CD4-positive, alpha-beta memory T cell (primary cell): ENCODE measurements around the gene IQGAP3. TPM values are rescaled to one million over a fixed set of nuclear protein-coding genes. Genes with fewer than 3 reads are reported as not detected.
A peak's percentile ranks its signal among the peaks of the same experiment; 100 is the strongest.

Experiments used
- CTCF ChIA-PET: fragments of 350-600 bp; sonication (Branson Sonifier 250); formaldehyde crosslinking; loops from one replicate; lab custom pipeline; 2021; ENCODE audit warnings: inconsistent platforms; ENCODE audit not compliant: partially characterized antibody; lab: Charles Lee
- POLR2A ChIA-PET: fragments of 350-600 bp; sonication (Branson Sonifier 250); formaldehyde crosslinking; loops from one replicate; lab custom pipeline; 2021; ENCODE audit not compliant: partially characterized antibody; lab: Charles Lee
- DNase-seq, 5 donors: peaks; one replicate each; pipeline versions ENCODE4 v3.0.0 to v3.0.0-alpha.2; 2020 to 2022; ENCODE audit warnings: mixed read lengths in 1 of 5
- H3K27ac ChIP-seq: one replicate; pipeline ENCODE4 v1.7.0; 2013; ENCODE audit warnings: low read depth, low read length
- H3K27me3 ChIP-seq: 2 replicates; pipeline ENCODE4 v1.7.0; 2013; ENCODE audit warnings: mild to moderate bottlenecking, low read length, moderate library complexity; ENCODE audit not compliant: insufficient read depth
- H3K36me3 ChIP-seq: 2 replicates; pipeline ENCODE4 v1.7.0; 2013; ENCODE audit warnings: mild to moderate bottlenecking, low read length, moderate library complexity; ENCODE audit not compliant: insufficient read depth
- H3K4me1 ChIP-seq: 2 replicates; pipeline ENCODE4 v1.7.0; 2013; ENCODE audit warnings: mild to moderate bottlenecking, low read length, moderate library complexity; ENCODE audit not compliant: insufficient read depth
- H3K4me3 ChIP-seq, 2 donors: one replicate each; pipeline ENCODE4 v1.7.0; 2013; ENCODE audit warnings: low read length in 2 of 2, mild to moderate bottlenecking in 1 of 2
- H3K9me3 ChIP-seq, 2 donors: one replicate each; pipeline ENCODE4 v1.7.0; 2013; ENCODE audit warnings: low read length in 2 of 2, control low read depth in 1 of 2; ENCODE audit not compliant: control insufficient read depth in 1 of 2
- H3K27ac Mint-ChIP-seq, 7 donors: one replicate each; pipeline ENCODE4 v1.8.0; 2020 to 2021; ENCODE audit warnings: mixed read lengths in 7 of 7, mild to moderate bottlenecking in 6 of 7, inconsistent platforms in 3 of 7, moderate library complexity in 3 of 7
- H3K27me3 Mint-ChIP-seq, 2 donors: one replicate each; pipeline ENCODE4 v1.8.0; 2020 to 2021; ENCODE audit warnings: mixed read lengths in 2 of 2
- H3K36me3 Mint-ChIP-seq, 2 donors: one replicate each; pipeline ENCODE4 v1.8.0; 2020 to 2021; ENCODE audit warnings: mixed read lengths in 2 of 2, inconsistent platforms in 1 of 2, mild to moderate bottlenecking in 1 of 2
- H3K4me1 Mint-ChIP-seq, 4 donors: one replicate each; pipeline ENCODE4 v1.8.0; 2020 to 2021; ENCODE audit warnings: mixed read lengths in 4 of 4, mild to moderate bottlenecking in 1 of 4
- H3K4me3 Mint-ChIP-seq, 8 donors: one replicate each; pipeline ENCODE4 v1.8.0; 2020 to 2021; ENCODE audit warnings: mixed read lengths in 8 of 8, mild to moderate bottlenecking in 7 of 8, moderate library complexity in 6 of 8, inconsistent platforms in 3 of 8
- H3K9me3 Mint-ChIP-seq, 8 donors: one replicate each; pipeline ENCODE4 v1.8.0; 2020 to 2021; ENCODE audit warnings: mixed read lengths in 8 of 8, mild to moderate bottlenecking in 5 of 8, inconsistent platforms in 3 of 8, moderate library complexity in 1 of 8
- intact Hi-C: fragments of 100-400 bp; cut with micrococcal nuclease; formaldehyde crosslinking; loops from one replicate; pipeline ENCODE4 v1.15.1; 2023
- polyA plus RNA-seq, 2 donors: library from polyadenylated mRNA; unstranded; fragments of 300-500 nt; fragmentation: Illumina TruSeq; gene quantifications; one replicate each; pipeline ENCODE4 v1.2.3, GENCODE V29; 2021
- total RNA-seq, 2 experiments: library from RNA; stranded (reverse); gene quantifications; one replicate each; pipeline ENCODE4 v1.2.3, GENCODE V29; 2021

Gene IQGAP3
- total and polyA plus RNA-seq, 4 experiments from 2014 or later, result not detected

GRCh38 chr1:156528875-156529425 lies 43.4 kb downstream of the IQGAP3 start:
- no peaks in the 10 kb centered on the region for H3K27me3 Mint-ChIP-seq
- DNase-seq, result no peak
- H3K36me3 ChIP-seq, result no peaks in the 10 kb centered on the region
- no peak overlapping the region for H3K4me3 ChIP-seq
- H3K36me3 Mint-ChIP-seq, result no peaks in the 10 kb centered on the region
- intact Hi-C loops, result no loop called here
- H3K27ac Mint-ChIP-seq, result no peak overlapping the region
- H3K9me3 Mint-ChIP-seq, result no peaks in the 10 kb centered on the region
- CTCF ChIA-PET, result interaction anchor here (0.8 to 1.2 kb wide), 3 partner anchors 21 to 143 kb away, joined by 3 read pairs; no protein-coding TSS in a partner anchor
- H3K4me3 Mint-ChIP-seq, result no peak overlapping the region
- no peak overlapping the region for H3K27ac ChIP-seq
- POLR2A ChIA-PET, result interaction anchor here (1.1 to 2.1 kb wide), 2 partner anchors 27 to 72 kb away, joined by 3 to 10 read pairs; partner anchors contain the start of gene MEF2D
- H3K27me3 ChIP-seq, result no peaks in the 10 kb centered on the region
- H3K4me1 ChIP-seq, result peaks cover 28% of the 10 kb centered on the region
- peaks cover 15 to 32% (median 26%) of the 10 kb centered on the region in 4 donors for H3K4me1 Mint-ChIP-seq
- H3K9me3 ChIP-seq, result no peaks in the 10 kb centered on the region

- Mint-ChIP-seq H3K27me3 (no peaks in the 10 kb centered on the region), H3K9me3 (no peaks in the 10 kb centered on the region), H3K4me3 (no peak overlapping the region), H3K27ac (peak overlapping the region in 3 of 7 donors; percentile 34 to 70 (median 37)), H3K4me1 (peaks cover 16 to 33% (median 27%) of the 10 kb centered on the region in 4 donors), H3K36me3 (no peaks in the 10 kb centered on the region)
- Histone ChIP-seq H3K4me3 (no peak overlapping the region), H3K27ac (no peak overlapping the region), H3K4me1 (peaks cover 29% of the 10 kb centered on the region), H3K27me3 (no peaks in the 10 kb centered on the region), H3K9me3 (no peaks in the 10 kb centered on the region), H3K36me3 (no peaks in the 10 kb centered on the region)
- intact Hi-C loops, result no loop called here
- DNase-seq, result no peak
- ChIA-PET POLR2A (interaction anchor here (1.1 to 2.1 kb wide), 3 partner anchors 23 to 71 kb away, joined by 3 to 10 read pairs (median 5); partner anchors contain the start of gene MEF2D), CTCF (interaction anchor here (1.2 to 1.3 kb wide), 2 partner anchors 51 to 142 kb away, joined by 3 read pairs; no protein-coding TSS in a partner anchor)
These were observed 44.1 kb downstream of the IQGAP3 start for GRCh38 chr1:156528231-156528630.

- POLR2A ChIA-PET, result interaction anchor here (1.1 to 2.1 kb wide), 3 partner anchors 23 to 70 kb away, joined by 3 to 10 read pairs (median 5); partner anchors contain the start of gene MEF2D
- CTCF ChIA-PET, result interaction anchor here (1.2 to 1.3 kb wide), 2 partner anchors 50 to 142 kb away, joined by 3 read pairs; no protein-coding TSS in a partner anchor
- Histone ChIP-seq H3K9me3 (no peaks in the 10 kb centered on the region), H3K27me3 (no peaks in the 10 kb centered on the region), H3K27ac (no peak overlapping the region), H3K4me1 (peaks cover 29% of the 10 kb centered on the region), H3K4me3 (no peak overlapping the region), H3K36me3 (no peaks in the 10 kb centered on the region)
- H3K4me1 Mint-ChIP-seq, result peaks cover 16 to 33% (median 27%) of the 10 kb centered on the region in 4 donors
- no peak overlapping the region for H3K4me3 Mint-ChIP-seq
- H3K27ac Mint-ChIP-seq, result no peak overlapping the region
- intact Hi-C loops, result no loop called here
- no peak for DNase-seq
- no peaks in the 10 kb centered on the region for H3K27me3 Mint-ChIP-seq
- no peaks in the 10 kb centered on the region for H3K36me3 Mint-ChIP-seq
- H3K9me3 Mint-ChIP-seq, result no peaks in the 10 kb centered on the region
These were observed 44.8 kb downstream of the IQGAP3 start for GRCh38 chr1:156527584-156527983.

- H3K4me1 ChIP-seq, result peaks cover 29% of the 10 kb centered on the region
- H3K9me3 ChIP-seq, result no peaks in the 10 kb centered on the region
- no peaks in the 10 kb centered on the region for H3K27me3 ChIP-seq
- CTCF ChIA-PET, result interaction anchor here (0.7 to 2.3 kb wide), 7 partner anchors 18 to 140 kb away, joined by 3 to 7 read pairs (median 5); no protein-coding TSS in a partner anchor
- no peak for DNase-seq
- no peak overlapping the region for H3K4me3 ChIP-seq
- no peak overlapping the region for H3K27ac ChIP-seq
- no peaks in the 10 kb centered on the region for H3K36me3 Mint-ChIP-seq
- POLR2A ChIA-PET, result interaction anchor here (1.2 to 4.8 kb wide), 6 partner anchors 15 to 29 kb away, joined by 3 to 15 read pairs (median 4); partner anchors contain the start of gene MEF2D
- peaks cover 16 to 33% (median 27%) of the 10 kb centered on the region in 4 donors for H3K4me1 Mint-ChIP-seq
- no peaks in the 10 kb centered on the region for H3K27me3 Mint-ChIP-seq
- intact Hi-C loops, result no loop called here
- H3K4me3 Mint-ChIP-seq, result no peak overlapping the region
- H3K9me3 Mint-ChIP-seq, result no peaks in the 10 kb centered on the region
- peak overlapping the region in 3 of 7 donors; percentile 15 to 32 (median 16) for H3K27ac Mint-ChIP-seq
- no peaks in the 10 kb centered on the region for H3K36me3 ChIP-seq
These were observed 46.4 kb downstream of the IQGAP3 start for GRCh38 chr1:156525856-156526489.

GRCh38 chr1:156525071-156525501 lies 47.3 kb downstream of the IQGAP3 start:
- no peak for DNase-seq
- H3K36me3 ChIP-seq, result no peaks in the 10 kb centered on the region
- Mint-ChIP-seq H3K27ac (peak overlapping the region in 3 of 7 donors; percentile 43 to 72 (median 57)), H3K4me3 (peak overlapping the region in 4 of 8 donors; percentile 21 to 61 (median 52)), H3K4me1 (peaks cover 16 to 33% (median 27%) of the 10 kb centered on the region in 4 donors), H3K27me3 (no peaks in the 10 kb centered on the region), H3K9me3 (no peaks in the 10 kb centered on the region), H3K36me3 (no peaks in the 10 kb centered on the region)
- CTCF ChIA-PET, result interaction anchor here (0.7 to 2.3 kb wide), 12 partner anchors 8 to 139 kb away, joined by 3 to 8 read pairs (median 4); partner anchors contain the start of gene MEF2D
- H3K27ac ChIP-seq, result no peak overlapping the region
- POLR2A ChIA-PET, result interaction anchor here (0.6 to 4.8 kb wide), 7 partner anchors 16 to 61 kb away, joined by 3 to 15 read pairs (median 4); partner anchors contain the start of gene MEF2D
- intact Hi-C loops, result no loop called here
- H3K4me1 ChIP-seq, result peaks cover 29% of the 10 kb centered on the region
- no peaks in the 10 kb centered on the region for H3K27me3 ChIP-seq
- no peaks in the 10 kb centered on the region for H3K9me3 ChIP-seq
- H3K4me3 ChIP-seq, result no peak overlapping the region

GRCh38 chr1:156524481-156524869 lies 47.9 kb downstream of the IQGAP3 start:
- H3K4me1 Mint-ChIP-seq, result peaks cover 16 to 33% (median 27%) of the 10 kb centered on the region in 4 donors
- Histone ChIP-seq H3K36me3 (no peaks in the 10 kb centered on the region), H3K9me3 (no peaks in the 10 kb centered on the region), H3K4me1 (peaks cover 29% of the 10 kb centered on the region), H3K4me3 (no peak overlapping the region), H3K27me3 (no peaks in the 10 kb centered on the region), H3K27ac (no peak overlapping the region)
- no peaks in the 10 kb centered on the region for H3K36me3 Mint-ChIP-seq
- ChIA-PET POLR2A (interaction anchor here (1.2 to 4.8 kb wide), 6 partner anchors 17 to 31 kb away, joined by 3 to 15 read pairs (median 4); partner anchors contain the start of gene MEF2D), CTCF (interaction anchor here (0.7 to 2.3 kb wide), 9 partner anchors 9 to 139 kb away, joined by 3 to 8 read pairs (median 4); partner anchors contain the start of gene MEF2D)
- H3K4me3 Mint-ChIP-seq, result peak overlapping the region in 4 of 8 donors; percentile 2 to 52 (median 16)
- no peaks in the 10 kb centered on the region for H3K27me3 Mint-ChIP-seq
- peak overlapping the region in 4 of 7 donors; percentile 1 to 87 (median 28) for H3K27ac Mint-ChIP-seq
- intact Hi-C loops, result no loop called here
- no peaks in the 10 kb centered on the region for H3K9me3 Mint-ChIP-seq
- no peak for DNase-seq
